Measurements from ENCODE around the gene EXPH5. TPM values are rescaled to one million over a fixed set of nuclear protein-coding genes. Genes with fewer than 3 reads are reported as not detected.
"Not testable (repeated sequence)": the region's sequence is repeated elsewhere in the genome, so short reads cannot be mapped to it uniquely, and the experiment has no call there.

EXPH5 gene
- total RNA-seq, 1 experiment from 2014 or later, result 18.3 TPM

- H4K20me1 ChIP-seq (ENCODE audit: insufficient read depth); H2AFZ ChIP-seq (ENCODE audit: low read depth, low read length, poor library complexity, severe bottlenecking); H3K27ac ChIP-seq (ENCODE audit: low read depth, low read length); RAD21 ChIA-PET (ENCODE audit: low non-redundant PET in 1 of 2, low total read pairs in 2 of 2, uncharacterized antibody in 2 of 2, unreplicated experiment in 2 of 2); H3K9me2 ChIP-seq (ENCODE audit: insufficient read depth); H3K4me2 ChIP-seq (ENCODE audit: low read length); H3K4me3 ChIP-seq (replicated peaks in 1 of 2; ENCODE audit: low read depth in 1 of 2, low read length in 2 of 2); BruUV-seq (replicated peaks); DNase-seq (ENCODE audit: low read depth, low spot score); CTCF ChIA-PET; H3K79me2 ChIP-seq (ENCODE audit: insufficient read depth, low read length); H3K36me3 ChIP-seq (ENCODE audit: control insufficient read depth in 1 of 2, insufficient read depth in 2 of 2, low read length in 2 of 2); intact Hi-C loops (cut with micrococcal nuclease); H3K9ac ChIP-seq (ENCODE audit: low read length); H3K27me3 ChIP-seq (ENCODE audit: insufficient read depth, low read length); H3K9me3 ChIP-seq (ENCODE audit: control insufficient read depth in 1 of 2, insufficient read depth in 1 of 2, low read depth in 1 of 2, low read length in 2 of 2); H3K4me1 ChIP-seq (ENCODE audit: control insufficient read depth in 1 of 2, insufficient read depth in 2 of 2, low read length in 2 of 2): not testable (repeated sequence)
- peak in 1 of 3 experiments; percentile 26; a peak in 1 of 6 replicates for TF ChIP-seq CTCF (IDR thresholded peaks at IDR 0.05 in 2 of 3, conservative IDR thresholded peaks at IDR 0.05 in 1 of 3; ENCODE audit: borderline replicate concordance in 1 of 3, insufficient read depth in 1 of 3, low read depth in 2 of 3, low read length in 2 of 3)
- peak; percentile 75 for ATAC-seq
- POLR2A ChIA-PET, result interaction anchor here (1.3 kb wide), 1 partner anchor 10 kb away, joined by 3 read pairs; no protein-coding TSS in a partner anchor
Observed at GRCh38 chr11:108602818-108603217, 9.2 kb upstream of the EXPH5 start.

- Histone ChIP-seq H3K9ac (ENCODE audit: low read length) (no peak overlapping the region), H3K27me3 (ENCODE audit: insufficient read depth, low read length) (no peaks in the 10 kb centered on the region), H3K9me2 (ENCODE audit: insufficient read depth) (no peaks in the 10 kb centered on the region), H3K9me3 (ENCODE audit: control insufficient read depth in 1 of 2, insufficient read depth in 1 of 2, low read depth in 1 of 2, low read length in 2 of 2) (no peaks in the 10 kb centered on the region), H3K36me3 (ENCODE audit: control insufficient read depth in 1 of 2, insufficient read depth in 2 of 2, low read length in 2 of 2) (no peaks in the 10 kb centered on the region), H3K4me2 (ENCODE audit: low read length) (no peak overlapping the region), H2AFZ (ENCODE audit: low read depth, low read length, poor library complexity, severe bottlenecking) (no peak overlapping the region), H3K4me3 (replicated peaks in 1 of 2; ENCODE audit: low read depth in 1 of 2, low read length in 2 of 2) (no peak overlapping the region), H3K79me2 (ENCODE audit: insufficient read depth, low read length) (no peaks in the 10 kb centered on the region), H3K4me1 (ENCODE audit: control insufficient read depth in 1 of 2, insufficient read depth in 2 of 2, low read length in 2 of 2) (no peaks in the 10 kb centered on the region), H4K20me1 (ENCODE audit: insufficient read depth) (no peaks in the 10 kb centered on the region), H3K27ac (ENCODE audit: low read depth, low read length) (no peak overlapping the region)
- intact Hi-C loops (cut with micrococcal nuclease), result no loop called here
- ATAC-seq (no peak), DNase-seq (ENCODE audit: low read depth, low spot score) (no peak)
- ChIA-PET CTCF (no interaction called here), POLR2A (no interaction called here), RAD21 (ENCODE audit: low non-redundant PET in 1 of 2, low total read pairs in 2 of 2, uncharacterized antibody in 2 of 2, unreplicated experiment in 2 of 2) (no interaction called here)
- no TSS peak for BruUV-seq (replicated peaks)
- no peak for TF ChIP-seq ZFX (IDR thresholded peaks at IDR 0.05)
- TF ChIP-seq MAX (IDR thresholded peaks at IDR 0.05), result no peak
- no peak for TF ChIP-seq SRF (IDR thresholded peaks at IDR 0.05; ENCODE audit: low read depth)
- no peak for TF ChIP-seq POLR2A (IDR thresholded peaks at IDR 0.05; ENCODE audit: borderline replicate concordance, extremely low read depth, insufficient read depth, insufficient read length)
- no peak for TF ChIP-seq CEBPB (IDR thresholded peaks at IDR 0.05; ENCODE audit: low read depth)
- TF ChIP-seq SIN3A (IDR thresholded peaks at IDR 0.05; ENCODE audit: low read depth), result no peak
- no peak for TF ChIP-seq CBX3 (IDR thresholded peaks at IDR 0.05; ENCODE audit: low read depth)
- no peak for TF ChIP-seq YY1 (IDR thresholded peaks at IDR 0.05; ENCODE audit: extremely low read depth, insufficient replicate concordance, low read depth, low read length)
- no peak for TF ChIP-seq EGR1 (IDR thresholded peaks at IDR 0.05; ENCODE audit: low read depth)
- TF ChIP-seq TCF7L2 (IDR thresholded peaks at IDR 0.05; ENCODE audit: borderline replicate concordance, extremely low read depth, insufficient read depth, insufficient read length), result no peak
- TF ChIP-seq ZBTB33 (IDR thresholded peaks at IDR 0.05; ENCODE audit: extremely low read depth, insufficient replicate concordance, low read length), result no peak
- TF ChIP-seq ATF3 (IDR thresholded peaks at IDR 0.05), result no peak
- no peak for TF ChIP-seq ZNF274 (IDR thresholded peaks at IDR 0.05; ENCODE audit: low read depth, low read length)
- TF ChIP-seq POLR2AphosphoS5 (IDR thresholded peaks at IDR 0.05; ENCODE audit: low read depth, low read length), result no peak
Observed at GRCh38 chr11:108601150-108601549, 7.6 kb upstream of the EXPH5 start.

Data from HCT116 (cell line).